HG02840 (cell line): ENCODE measurements around the gene TAS2R42.

Experiments used
- ATAC-seq: cut with Tn5 transposase; IDR thresholded peaks from one replicate; pipeline ENCODE4 v1.9.1; 2021; ENCODE audit warnings: mild to moderate bottlenecking, moderate library complexity, moderate number of reproducible peaks; ENCODE audit not compliant: unreplicated experiment, low FRiP score

Gene TAS2R42

GRCh38 chr12:11150832-11151231 is 35.9 kb downstream of the TAS2R42 start:
- ATAC-seq, result no peak

DNA sequence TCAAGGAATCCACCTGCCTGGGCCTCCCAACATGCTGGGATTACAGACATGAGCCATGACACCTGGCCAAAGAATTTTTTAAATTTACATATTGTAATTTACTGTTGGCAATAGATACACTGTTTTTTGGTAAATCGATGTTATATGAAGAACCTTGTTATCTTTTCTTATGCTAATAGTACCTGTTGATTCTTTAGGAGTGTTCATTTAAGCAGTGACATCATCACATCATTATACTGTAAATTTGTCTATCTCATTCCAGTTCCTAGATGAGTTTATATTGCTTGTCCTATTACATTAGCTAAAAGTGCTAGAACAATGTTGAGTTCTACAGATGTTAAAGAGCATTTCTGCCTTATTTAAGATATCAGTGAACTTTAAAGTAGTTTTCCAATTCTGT is 39.3 kb downstream of the TAS2R42 start:
- ATAC-seq, result no peak

DNA sequence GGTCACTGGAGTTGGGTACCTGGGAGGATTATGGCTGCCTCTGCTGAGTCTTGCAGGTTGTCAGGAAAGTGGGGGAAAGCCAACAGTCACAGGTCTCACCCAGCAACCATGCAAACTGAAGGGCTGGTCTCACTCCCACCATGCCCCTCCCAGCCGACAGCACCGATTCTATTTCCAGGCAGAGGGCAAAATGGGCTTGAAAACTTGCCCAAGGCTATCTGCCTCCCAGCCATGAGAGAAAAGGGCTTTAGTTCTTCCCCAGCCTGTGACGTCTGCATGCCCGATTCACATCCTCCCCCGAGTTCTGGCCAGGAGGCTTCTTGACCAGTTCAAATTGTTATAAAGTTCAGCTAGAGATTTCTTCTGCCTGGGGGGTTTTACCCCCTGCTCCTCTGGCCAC is 42.4 kb downstream of the TAS2R42 start:
- ATAC-seq, result no peak

GRCh38 chr12:11143352-11143751 is 43.4 kb downstream of the TAS2R42 start:
- no peak for ATAC-seq

- no peak for ATAC-seq
These were observed 50.7 kb downstream of the TAS2R42 start for GRCh38 chr12:11136075-11136474.
